H1 (cell line): ENCODE results near the gene SLC35B4. TPM values are rescaled to one million over a fixed set of nuclear protein-coding genes. Genes with fewer than 3 reads are reported as not detected.

Source experiments
- CTCF ChIA-PET: fragments of 300-600 bp; sonication (Branson Sonifier 250); formaldehyde crosslinking; loops from one replicate; lab custom pipeline; 2021; ENCODE audit not compliant: partially characterized antibody; lab: Charles Lee
- POLR2A ChIA-PET: fragments of 300-600 bp; sonication (Branson Sonifier 250); formaldehyde crosslinking; loops from one replicate; lab custom pipeline; 2021; ENCODE audit warnings: inconsistent platforms; ENCODE audit not compliant: partially characterized antibody; lab: Charles Lee
- DNase-seq, 2 experiments: peaks; one replicate each; pipeline versions ENCODE4 v3.0.0 to v3.0.0-alpha.2; 2010 to 2022; ENCODE audit warnings: low spot score in 2 of 2, low read depth in 1 of 2, mixed read lengths in 1 of 2
- FAIRE-seq: peaks from 2 replicates; lab custom pipeline; 2011; peaks lifted over from hg19 to GRCh38; lab: Jason Lieb, UNC
- H2AFZ ChIP-seq: 2 replicates; pipeline ENCODE4 v1.8.1; 2012; ENCODE audit warnings: low read length, inconsistent platforms
- H2AK5ac ChIP-seq: 2 replicates; pipeline ENCODE4 v1.6.1; 2013; ENCODE audit warnings: low read depth, low read length
- H2BK120ac ChIP-seq: replicated peaks from 2 replicates; pipeline ENCODE3; 2013; ENCODE audit warnings: low read depth, low read length, inconsistent platforms
- H2BK12ac ChIP-seq: 2 replicates; pipeline ENCODE4 v1.6.1; 2013; ENCODE audit warnings: low read depth, low read length
- H2BK15ac ChIP-seq: 2 replicates; pipeline ENCODE4 v1.6.1; 2013; ENCODE audit warnings: low read length
- H2BK20ac ChIP-seq: 2 replicates; pipeline ENCODE4 v1.6.1; 2013; ENCODE audit warnings: low read length
- H2BK5ac ChIP-seq: 2 replicates; pipeline ENCODE4 v1.6.1; 2013; ENCODE audit warnings: low read depth, low read length
- H3K14ac ChIP-seq: 2 replicates; pipeline ENCODE4 v1.6.1; 2013; ENCODE audit warnings: inconsistent platforms; ENCODE audit not compliant: insufficient read length
- H3K18ac ChIP-seq: 2 replicates; pipeline ENCODE4 v1.6.1; 2013; ENCODE audit warnings: low read length; ENCODE audit errors: extremely low read depth
- H3K23ac ChIP-seq: 2 replicates; pipeline ENCODE4 v1.6.1; 2013; ENCODE audit warnings: inconsistent platforms; ENCODE audit not compliant: insufficient read length
- H3K23me2 ChIP-seq: 2 replicates; pipeline ENCODE4 v1.6.1; 2013; ENCODE audit warnings: low read depth, low read length
- H3K27ac ChIP-seq: 2 replicates; pipeline ENCODE4 v1.6.1; 2011; ENCODE audit warnings: low read depth, low read length, inconsistent platforms
- H3K27me3 ChIP-seq, 4 experiments: replicated peaks in 1 of 4; 1 replicate in 1 of 4; 2 replicates in 3 of 4; pipeline versions ENCODE4 v1.6.1 to v1.8.1; 2011 to 2013; ENCODE audit warnings: low read length in 3 of 4, mild to moderate bottlenecking in 3 of 4, inconsistent platforms in 2 of 4, mixed read lengths in 2 of 4, moderate library complexity in 1 of 4; ENCODE audit not compliant: control insufficient read depth in 3 of 4, insufficient read depth in 3 of 4; ENCODE audit errors: extremely low read depth in 1 of 4
- H3K36me3 ChIP-seq, 4 experiments: 2 replicates each; pipeline versions ENCODE4 v1.6.1 to v1.8.1; 2011 to 2013; ENCODE audit warnings: mild to moderate bottlenecking in 4 of 4, low read length in 3 of 4, moderate library complexity in 2 of 4, control low read depth in 1 of 4, inconsistent platforms in 1 of 4; ENCODE audit not compliant: insufficient read depth in 4 of 4, control insufficient read depth in 2 of 4
- H3K4ac ChIP-seq: replicated peaks from 2 replicates; pipeline ENCODE3; 2013; ENCODE audit warnings: low read length, low read depth, mixed read lengths, inconsistent platforms; ENCODE audit not compliant: insufficient read length
- H3K4me1 ChIP-seq, 4 experiments: replicated peaks in 1 of 4; 1 replicate in 1 of 4; 2 replicates in 3 of 4; pipeline versions ENCODE4 v1.6.1 to v1.8.1; 2011 to 2013; ENCODE audit warnings: low read length in 3 of 4, inconsistent platforms in 2 of 4, mixed read lengths in 1 of 4; ENCODE audit not compliant: insufficient read depth in 4 of 4, control insufficient read depth in 3 of 4
- H3K4me2 ChIP-seq, 2 experiments: 2 replicates each; pipeline versions ENCODE4 v1.6.1 to v1.8.1; 2011 to 2013; ENCODE audit warnings: low read depth in 2 of 2, low read length in 2 of 2, control low read depth in 1 of 2, inconsistent platforms in 1 of 2, mild to moderate bottlenecking in 1 of 2; ENCODE audit not compliant: insufficient read depth in 1 of 2
- H3K4me3 ChIP-seq, 4 experiments: fragments of 200-600, 300-600 bp in 1 of 4; sonication (generic), shearing (Covaris generic), sonication (Bioruptor Twin) in 1 of 4; 2 replicates each; pipeline versions ENCODE4 v1.5.1 to v1.8.1; 2011 to 2016; ENCODE audit warnings: low read length in 4 of 4, low read depth in 3 of 4, control low read depth in 2 of 4, inconsistent platforms in 2 of 4, mild to moderate bottlenecking in 2 of 4, mixed read lengths in 1 of 4, moderate library complexity in 1 of 4; ENCODE audit not compliant: insufficient read depth in 2 of 4; ENCODE audit errors: extremely low read depth in 1 of 4
- H3K56ac ChIP-seq: replicated peaks from 2 replicates; pipeline ENCODE3; 2013; ENCODE audit warnings: low read depth, mild to moderate bottlenecking, mixed read lengths, low read length, inconsistent platforms; ENCODE audit not compliant: insufficient read length
- H3K79me1 ChIP-seq: 2 replicates; pipeline ENCODE4 v1.6.1; 2013; ENCODE audit warnings: low read depth, low read length, control low read depth
- H3K79me2 ChIP-seq, 2 experiments: 2 replicates each; pipeline versions ENCODE4 v1.6.1 to v1.8.1; 2012 to 2013; ENCODE audit warnings: low read length in 2 of 2, mild to moderate bottlenecking in 2 of 2, inconsistent platforms in 1 of 2; ENCODE audit not compliant: insufficient read depth in 2 of 2, control insufficient read depth in 1 of 2
- H3K9ac ChIP-seq, 4 experiments: replicated peaks in 1 of 4; 1 replicate in 1 of 4; 2 replicates in 3 of 4; pipeline versions ENCODE4 v1.6.1 to v1.8.1; 2011 to 2013; ENCODE audit warnings: low read depth in 3 of 4, low read length in 3 of 4, control low read depth in 2 of 4, mild to moderate bottlenecking in 2 of 4, moderate library complexity in 2 of 4, inconsistent platforms in 1 of 4; ENCODE audit errors: extremely low read depth in 1 of 4
- H3K9me3 ChIP-seq, 2 experiments: 2 replicates each; pipeline versions ENCODE4 v1.6.1 to v1.8.1; 2012 to 2013; ENCODE audit warnings: mild to moderate bottlenecking in 2 of 2, moderate library complexity in 2 of 2, control low read depth in 1 of 2, inconsistent platforms in 1 of 2, low read depth in 1 of 2, low read length in 1 of 2, mixed read lengths in 1 of 2; ENCODE audit not compliant: insufficient read depth in 2 of 2
- H4K20me1 ChIP-seq, 2 experiments: replicated peaks in 1 of 2; 2 replicates each; pipeline versions ENCODE3 to v1.8.1; 2011 to 2013; ENCODE audit warnings: inconsistent platforms in 2 of 2, low read length in 2 of 2, mild to moderate bottlenecking in 1 of 2; ENCODE audit not compliant: insufficient read depth in 2 of 2, control insufficient read depth in 1 of 2
- H4K5ac ChIP-seq: 2 replicates; pipeline ENCODE4 v1.6.1; 2013; ENCODE audit warnings: low read length, low read depth, mixed read lengths, inconsistent platforms; ENCODE audit not compliant: insufficient read length
- H4K8ac ChIP-seq: 2 replicates; pipeline ENCODE4 v1.8.0; 2013; ENCODE audit warnings: mild to moderate bottlenecking, moderate library complexity, low read length, inconsistent platforms; ENCODE audit not compliant: insufficient read depth; ENCODE audit errors: extremely low read depth
- H4K91ac ChIP-seq: replicated peaks from 2 replicates; pipeline ENCODE3; 2013; ENCODE audit warnings: low read length, mixed read lengths, inconsistent platforms; ENCODE audit not compliant: insufficient read length
- ASH2L ChIP-seq: fragments of 200-600, 300-600 bp; sonication (generic); IDR thresholded peaks from one replicate; pipeline ENCODE4 v1.7.1; 2017; ENCODE audit warnings: low read length
- CBX5 ChIP-seq: fragments of 300-800, 300-1000 bp; sonication (generic); IDR thresholded peaks from 2 replicates; pipeline ENCODE4 v1.7.1; 2016; ENCODE audit warnings: antibody characterized with exemption, low read length, low read depth
- CHD1 ChIP-seq: IDR thresholded peaks from 2 replicates; pipeline ENCODE4 v1.6.1; 2012; ENCODE audit warnings: low read depth, low read length, improper control_type of control experiment
- CHD2 ChIP-seq: IDR thresholded peaks from 2 replicates; pipeline ENCODE4 v1.6.1; 2012; ENCODE audit warnings: low read length, improper control_type of control experiment
- JUN ChIP-seq: IDR thresholded peaks from 2 replicates; pipeline ENCODE4 v1.6.1; 2011; ENCODE audit warnings: low read depth, mild to moderate bottlenecking, improper control_type of control experiment, low read length
- KDM1A ChIP-seq: fragments of 200-600, 300-600 bp; sonication (generic); IDR thresholded peaks from 2 replicates; pipeline ENCODE4 v1.7.1; 2016; ENCODE audit warnings: mild to moderate bottlenecking, low read length, borderline replicate concordance
- MAFK ChIP-seq: IDR thresholded peaks from 2 replicates; pipeline ENCODE4 v1.6.1; 2012; ENCODE audit warnings: low read depth, mild to moderate bottlenecking, improper control_type of control experiment, low read length
- RAD21 ChIP-seq, 2 experiments: IDR thresholded peaks in 1 of 2; conservative IDR thresholded peaks in 1 of 2; 2 replicates each; pipeline ENCODE4 v1.6.1; 2011; ENCODE audit warnings: low read depth in 2 of 2, low read length in 2 of 2, improper control_type of control experiment in 1 of 2, inconsistent platforms in 1 of 2, mild to moderate bottlenecking in 1 of 2, moderate library complexity in 1 of 2
- RNF2 ChIP-seq: fragments of 200-900, 300-1000 bp; sonication (generic); IDR thresholded peaks from 2 replicates; pipeline ENCODE4 v1.7.1; 2016; ENCODE audit warnings: borderline replicate concordance, low read depth, mild to moderate bottlenecking, antibody characterized with exemption, low read length; ENCODE audit not compliant: poor library complexity, severe bottlenecking; ENCODE audit errors: missing control alignments
- SAP30 ChIP-seq: fragments of 300-600 bp; sonication (generic); IDR thresholded peaks from 2 replicates; pipeline ENCODE4 v1.7.1; 2012; ENCODE audit warnings: low read length, moderate library complexity, mild to moderate bottlenecking, inconsistent platforms; ENCODE audit not compliant: insufficient read depth, insufficient replicate concordance
- ZNF274 ChIP-seq: IDR thresholded peaks from 2 replicates; pipeline ENCODE4 v1.7.0; 2012; ENCODE audit warnings: low read length, borderline replicate concordance; ENCODE audit errors: extremely low read depth
- WGBS, 2 experiments: shearing (Covaris generic) in 1 of 2; methylation state at CpG; one replicate each; pipeline versions ENCODE4 v1.1.6 to v1.1.7; 2013 to 2015; ENCODE audit warnings: low lambda C conversion rate in 2 of 2, mixed read lengths in 2 of 2, inconsistent platforms in 1 of 2, low coverage in 1 of 2, missing lambda C conversion rate in 1 of 2; ENCODE audit not compliant: insufficient replicate concordance in 2 of 2, insufficient coverage in 1 of 2, insufficient read length in 1 of 2; ENCODE audit errors: extremely low coverage in 1 of 2, missing lambda C conversion rate in 1 of 2; 5-methylcytosine and 5-hydroxymethylcytosine counted together
- polyA plus RNA-seq, 7 experiments: library from polyadenylated mRNA; depleted of rRNA in 3 of 7; stranded (reverse) in 5 of 7; unstranded in 2 of 7; fragments of >200 nt in 5 of 7; fragments of 200-250 nt in 2 of 7; gene quantifications; 1 replicate in 5 of 7; 2 replicates in 1 of 7; 4 replicates in 1 of 7; pipeline versions ENCODE4 v1.2.1 to v1.2.3, GENCODE V29; 2011 to 2013; ENCODE audit warnings: missing spikeins in 2 of 7, mixed read lengths in 2 of 7
- total RNA-seq: library from RNA; stranded (reverse); fragmentation: NEBNext Ultra II Directional; extraction: Animal tissue kit (Norgen Biotek cat#: 25700); gene quantifications from 2 replicates; pipeline ENCODE4 v1.2.1, GENCODE V29; 2021

The SLC35B4 gene
- total and polyA plus RNA-seq, 2 of the 8 experiments (the other 6 are each of a cell fraction or from before 2014, with no cell fraction given), result 28.9 to 34.6 TPM

- H3K27ac ChIP-seq, result no peak overlapping the region
- no peak overlapping the region for H2BK5ac ChIP-seq
- H3K4me1 ChIP-seq, result no peaks in the 10 kb centered on the region
- H2BK15ac ChIP-seq, result no peak overlapping the region
- no peaks in the 10 kb centered on the region for H3K36me3 ChIP-seq
- FAIRE-seq (no peak), DNase-seq (no peak)
- no peaks in the 10 kb centered on the region for H3K9me3 ChIP-seq
- H2AK5ac ChIP-seq, result no peak overlapping the region
- no peak overlapping the region for H3K9ac ChIP-seq
- no peak overlapping the region for H4K8ac ChIP-seq
- H3K18ac ChIP-seq, result no peak overlapping the region
- TF ChIP-seq CHD2 (no peak), KDM1A (no peak), CHD1 (no peak), RNF2 (no peak), RAD21 (IDR thresholded peaks at IDR 0.05 in 1 of 2, conservative IDR thresholded peaks at IDR 0.05 in 1 of 2; ENCODE audit: low read depth in 2 of 2, low read length in 2 of 2) (no peak), CBX5 (no peak), JUN (no peak), MAFK (no peak), SAP30 (no peak), ZNF274 (no peak), ASH2L (no peak)
- no peaks in the 10 kb centered on the region for H3K27me3 ChIP-seq
- H4K5ac ChIP-seq, result no peak overlapping the region
- H3K4ac ChIP-seq, result no peak overlapping the region
- H3K23me2 ChIP-seq, result no peaks in the 10 kb centered on the region
- H3K4me3 ChIP-seq, result no peak overlapping the region
- H3K56ac ChIP-seq, result no peak overlapping the region
- POLR2A ChIA-PET, result no interaction called here
- no peaks in the 10 kb centered on the region for H3K79me1 ChIP-seq
- CTCF ChIA-PET, result interaction anchor here (0.6 to 2.3 kb wide), 5 partner anchors 11 to 617 kb away, joined by 3 to 6 read pairs (median 3); no protein-coding TSS in a partner anchor
- H2BK120ac ChIP-seq, result no peak overlapping the region
- H3K4me2 ChIP-seq, result no peak overlapping the region
- H3K23ac ChIP-seq, result no peak overlapping the region
- no peak overlapping the region for H2BK12ac ChIP-seq
- H4K20me1 ChIP-seq, result no peaks in the 10 kb centered on the region
- no peak overlapping the region for H2AFZ ChIP-seq
- H2BK20ac ChIP-seq, result no peak overlapping the region
- H4K91ac ChIP-seq, result no peak overlapping the region
- 86% methylated on average over 7 of the region's 7 CpGs; no CpG with 5 or more reads in 1 of the 2 experiments for WGBS, 2 experiments
- H3K14ac ChIP-seq, result no peak overlapping the region
- no peaks in the 10 kb centered on the region for H3K79me2 ChIP-seq
Observed at GRCh38 chr7:134355004-134355525, 38.3 kb upstream of the SLC35B4 start.
